NCI-H2227 (cell line): Measurements from ENCODE around the gene MMP24.
A peak's percentile ranks its signal among the peaks of the same experiment; 100 is the strongest.

Experiments used
- DNase-seq: peaks from one replicate; lab custom pipeline; 2025; ENCODE audit not compliant: unreplicated experiment; lab: John Stamatoyannopoulos, UW

MMP24 gene

DNA sequence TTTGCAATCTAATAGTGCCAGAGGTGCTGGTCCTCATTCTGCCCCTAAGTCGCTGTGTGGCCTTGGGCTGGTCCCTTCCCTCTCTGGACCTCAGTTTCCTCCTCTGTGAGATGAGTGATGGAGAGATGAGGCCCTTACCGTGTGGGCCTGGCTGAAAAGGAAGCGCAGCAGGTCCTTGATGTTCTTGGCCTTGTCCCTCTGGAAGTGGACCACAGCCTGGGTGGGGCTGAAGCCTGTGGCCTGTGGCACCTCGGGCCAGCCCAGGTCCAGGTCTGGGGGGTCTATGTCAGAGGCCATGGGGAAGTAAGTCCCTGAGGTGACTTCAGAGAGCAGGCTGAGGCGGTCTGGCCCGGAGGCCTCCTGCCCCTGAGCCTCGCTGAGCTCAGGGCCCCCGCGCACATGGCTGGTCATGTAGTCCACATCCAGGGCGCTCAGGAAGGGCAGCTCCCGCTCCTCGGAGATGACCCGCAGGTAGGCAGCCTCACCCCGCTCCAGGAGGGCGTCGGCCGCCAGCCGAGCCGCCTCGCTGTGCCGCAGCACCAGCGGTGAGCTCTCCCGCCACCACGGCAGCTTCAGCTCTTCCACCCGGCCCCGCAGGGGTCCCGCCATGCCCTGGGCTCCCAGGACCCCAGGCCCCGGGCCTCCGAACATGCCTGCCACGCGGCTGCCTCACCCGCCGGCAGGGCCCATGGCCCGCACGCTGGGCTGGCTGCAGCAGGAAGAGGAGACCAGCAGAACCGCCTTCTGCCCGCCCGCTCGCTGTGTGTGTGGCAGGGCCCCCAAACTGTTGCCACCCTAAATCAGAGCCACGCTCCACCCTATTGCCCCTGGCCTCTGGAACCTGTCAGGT lies 65.4 kb downstream of the MMP24 start, which contains the start of gene FAM83C:
Gene FAM83C (minus strand): TSS at position 772 of the 850 bp plus-strand sequence. CDS start 121 bp downstream, at position 651.
- DNase-seq, result no peak

DNA sequence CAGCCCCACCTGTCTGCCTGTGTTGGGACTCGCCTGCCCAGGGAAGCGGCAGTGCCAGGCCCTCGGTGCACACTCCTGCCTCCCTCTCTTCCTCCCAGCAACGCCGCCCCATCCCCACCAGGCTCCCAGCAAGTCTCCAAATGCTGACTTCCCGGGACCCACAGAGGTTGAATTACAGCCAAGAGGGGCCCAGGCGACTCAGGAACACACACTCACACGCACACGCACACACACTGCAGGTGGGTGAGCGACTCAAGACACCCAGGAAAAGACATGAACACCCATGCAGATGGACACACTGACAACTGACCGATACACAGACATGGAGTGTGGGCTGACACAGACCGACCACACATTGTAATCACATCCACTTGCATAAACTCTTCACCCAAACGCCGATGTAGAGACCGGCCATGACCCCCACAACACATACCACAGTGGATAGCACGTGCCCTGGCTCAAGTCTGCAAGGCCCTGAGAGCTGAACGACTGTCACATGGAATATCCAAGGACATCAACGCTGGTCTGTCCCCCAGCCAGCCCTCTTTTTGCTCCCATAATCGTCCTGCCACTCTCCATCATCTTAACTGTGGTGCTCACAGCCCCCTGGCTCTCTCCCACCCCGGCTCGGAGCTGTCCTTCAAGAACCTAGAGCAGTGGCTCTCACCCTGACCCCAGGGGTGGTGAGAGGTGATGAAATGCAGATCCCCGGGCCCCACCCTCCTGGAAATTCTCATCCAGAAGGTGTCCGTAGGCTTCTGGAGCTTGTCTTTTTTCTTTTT lies 66.2 kb downstream of the MMP24 start:
- DNase-seq, result no peak

DNA sequence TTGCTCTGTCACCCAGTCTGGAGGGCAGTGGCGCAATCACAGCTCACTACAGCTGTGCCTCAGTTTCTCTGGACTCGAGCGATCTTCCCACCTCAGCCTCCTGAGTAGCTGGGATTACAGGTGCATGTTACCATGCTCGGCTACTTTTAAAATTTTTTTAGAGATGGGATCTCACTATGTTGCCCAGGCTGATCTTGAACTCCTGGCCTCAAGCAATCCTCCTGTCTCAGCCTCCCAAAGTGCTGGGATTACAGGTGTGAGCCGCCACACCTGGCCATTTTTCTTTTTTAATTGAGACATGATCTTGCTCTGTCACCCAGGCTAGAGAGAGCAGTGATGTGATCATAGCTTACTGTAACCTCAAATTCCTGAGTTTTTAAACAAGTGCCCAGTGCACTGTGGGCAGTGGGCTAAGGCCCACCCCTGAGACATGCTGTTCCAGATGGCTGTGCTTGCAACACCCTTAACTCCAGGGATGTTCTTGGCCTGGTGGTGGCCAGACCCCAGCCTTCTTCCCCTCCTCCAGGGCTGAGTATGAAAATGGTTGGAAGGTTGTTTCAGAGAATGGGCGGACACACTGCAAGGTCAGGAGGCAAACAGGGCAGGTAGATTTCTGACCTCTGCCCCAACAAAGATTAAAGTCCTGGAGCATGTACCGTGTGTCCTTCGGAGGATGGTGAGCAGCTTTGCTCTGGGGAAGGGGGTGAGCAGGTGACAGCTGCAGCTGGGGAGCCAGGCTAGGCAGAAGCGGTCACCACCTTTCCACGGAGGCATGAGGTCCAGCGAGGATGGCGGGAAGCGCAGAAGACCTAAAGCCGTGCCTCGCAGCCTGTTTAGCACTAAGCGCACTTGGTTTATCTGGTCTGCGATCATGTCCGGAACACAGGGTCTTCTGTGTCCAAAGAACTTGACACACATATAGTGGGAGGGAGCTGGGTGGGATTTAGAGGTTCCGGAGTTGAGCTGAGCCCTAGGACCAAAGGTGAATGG lies 67.1 kb downstream of the MMP24 start:
- DNase-seq, result no peak

DNA sequence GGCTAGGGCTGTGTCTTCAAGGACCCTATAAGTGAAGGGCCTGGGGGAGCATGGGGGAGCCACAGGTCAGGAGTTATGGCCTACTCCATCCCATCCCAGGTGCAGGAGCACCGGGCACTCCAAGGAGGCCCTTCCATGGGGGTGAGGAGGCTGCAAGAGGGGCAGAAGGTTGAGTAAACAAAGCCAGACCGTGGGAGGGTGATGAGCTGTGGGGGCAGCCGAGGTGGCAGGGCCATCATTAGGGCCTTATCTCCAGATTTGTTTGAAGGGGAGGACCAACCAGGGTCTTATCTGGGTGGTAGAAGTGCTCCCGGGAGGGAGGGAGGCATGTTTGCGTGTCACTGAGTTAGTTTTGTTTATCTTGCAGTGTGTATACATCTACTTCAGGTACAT lies 67.8 kb downstream of the MMP24 start:
- no peak for DNase-seq

DNA sequence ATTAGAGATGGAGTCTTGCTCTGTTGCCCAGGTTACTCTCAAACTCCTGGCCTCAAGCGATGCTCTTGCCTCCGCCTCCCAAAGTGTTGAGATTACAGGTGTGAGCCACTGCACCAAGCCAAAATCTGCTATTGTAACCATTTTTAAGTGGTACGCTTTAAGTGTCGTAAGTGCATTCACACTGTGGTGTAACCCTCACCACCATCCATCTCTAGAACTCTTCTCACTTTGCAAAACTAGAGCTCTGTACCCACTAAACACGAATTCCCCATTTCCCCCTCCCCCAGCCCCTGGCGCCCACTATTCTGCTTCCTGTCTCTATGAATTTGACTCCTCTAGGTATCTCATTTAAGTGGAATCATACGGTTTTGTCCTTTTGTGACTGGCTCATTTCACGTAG lies 68.6 kb downstream of the MMP24 start:
- no peak for DNase-seq

DNA sequence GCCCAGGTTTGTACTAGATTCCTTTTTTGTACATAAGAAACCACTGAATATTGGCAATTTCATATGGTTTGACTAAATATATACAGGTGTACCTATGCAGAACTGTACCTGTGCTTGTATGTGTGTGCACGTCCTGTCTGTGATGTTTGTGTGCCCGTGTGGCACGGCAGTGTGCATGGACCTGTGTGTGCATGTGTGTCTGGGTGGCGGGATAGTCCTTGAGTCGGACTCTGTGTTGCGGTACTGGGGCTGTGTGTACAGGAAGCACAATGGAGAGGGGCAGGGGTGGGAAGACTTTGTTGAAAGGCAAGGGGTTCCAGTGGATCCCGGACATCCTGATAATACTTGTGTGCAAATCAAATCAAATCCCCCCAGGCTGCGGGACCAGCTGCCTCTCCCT lies 69.2 kb downstream of the MMP24 start:
- DNase-seq, result no peak

DNA sequence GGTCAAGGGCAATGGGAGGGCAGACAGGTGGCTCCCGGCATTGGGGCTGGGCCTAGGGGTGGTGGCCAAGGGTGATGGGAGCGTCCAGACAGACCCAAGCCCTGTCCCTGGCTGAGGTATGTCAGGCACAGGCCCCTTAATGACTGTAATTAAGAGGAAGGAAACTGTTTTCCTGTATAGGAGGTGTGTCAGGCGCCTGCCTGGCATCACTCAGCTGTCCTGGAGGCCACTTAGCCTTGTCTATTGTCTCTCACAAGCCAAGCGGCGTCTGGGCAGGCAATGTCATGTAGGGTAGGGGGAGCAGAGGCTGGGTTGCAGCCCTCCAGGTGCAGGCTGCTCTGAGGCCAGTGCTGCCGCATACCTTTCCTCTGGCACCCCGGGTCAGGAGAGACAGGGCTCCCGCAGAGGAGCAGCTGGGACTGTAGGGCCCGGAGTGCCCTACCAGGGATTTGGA lies 69.6 kb downstream of the MMP24 start:
- DNase-seq, result peak; percentile 40

DNA sequence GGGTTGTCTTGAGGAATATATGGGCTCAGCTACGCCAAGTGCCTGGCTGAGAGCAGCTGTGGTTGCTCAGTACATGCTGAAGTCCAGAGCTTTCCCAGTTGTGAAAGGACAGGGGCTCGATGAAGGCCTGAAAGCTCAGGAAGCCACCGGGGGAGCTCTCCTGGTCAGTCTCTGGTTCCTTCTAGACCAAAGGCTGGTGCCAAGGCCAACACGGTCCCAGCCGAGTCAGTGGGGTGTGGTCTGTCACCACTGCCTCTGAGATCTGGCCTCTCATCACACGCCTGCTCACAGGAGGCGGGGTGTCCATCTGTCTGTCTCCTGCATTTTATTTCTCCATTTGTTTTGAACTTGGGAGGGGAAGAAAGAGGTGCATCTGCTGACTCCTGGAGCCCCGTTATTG lies 70.7 kb downstream of the MMP24 start:
- no peak for DNase-seq

DNA sequence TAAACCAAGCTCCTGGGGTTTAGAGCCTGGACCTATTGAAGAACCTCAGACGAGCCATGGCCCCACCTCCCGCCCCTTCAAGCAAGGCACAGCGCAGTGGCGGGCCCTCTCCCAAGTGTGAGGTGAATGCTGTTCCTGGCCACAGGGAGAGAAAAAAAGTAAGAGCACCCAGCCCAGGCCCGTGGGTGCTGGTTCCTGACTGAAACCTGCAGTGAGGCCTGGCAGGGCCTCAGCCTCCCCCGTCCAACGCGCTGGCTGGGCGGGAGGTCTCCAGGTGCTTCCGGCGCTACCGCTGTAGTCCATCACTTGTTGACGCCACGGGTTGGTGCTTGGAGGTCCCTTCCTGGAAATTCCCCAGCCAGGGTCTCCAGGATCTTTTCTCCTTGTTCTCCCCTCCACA lies 71.2 kb downstream of the MMP24 start:
- DNase-seq, result no peak

DNA sequence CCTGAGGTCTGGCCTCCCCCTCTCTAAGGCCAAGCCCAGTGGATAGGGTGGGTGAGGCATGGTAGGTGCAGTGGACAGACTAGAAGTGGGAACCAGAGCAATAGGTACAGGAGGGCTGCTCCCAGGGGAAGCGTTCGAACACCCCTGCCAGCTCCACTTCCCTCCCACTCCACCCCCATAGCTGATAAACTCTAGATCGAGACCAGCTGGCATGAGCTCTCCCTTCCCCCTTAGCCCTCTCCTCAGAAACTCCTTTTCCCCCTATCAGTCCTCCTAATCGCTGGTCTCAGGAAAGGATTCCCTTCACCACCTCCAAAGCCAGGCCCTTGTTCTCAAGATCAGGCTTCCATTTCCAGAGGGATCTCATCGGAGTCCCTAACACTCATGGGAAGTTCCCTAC lies 71.8 kb downstream of the MMP24 start:
- no peak for DNase-seq

DNA sequence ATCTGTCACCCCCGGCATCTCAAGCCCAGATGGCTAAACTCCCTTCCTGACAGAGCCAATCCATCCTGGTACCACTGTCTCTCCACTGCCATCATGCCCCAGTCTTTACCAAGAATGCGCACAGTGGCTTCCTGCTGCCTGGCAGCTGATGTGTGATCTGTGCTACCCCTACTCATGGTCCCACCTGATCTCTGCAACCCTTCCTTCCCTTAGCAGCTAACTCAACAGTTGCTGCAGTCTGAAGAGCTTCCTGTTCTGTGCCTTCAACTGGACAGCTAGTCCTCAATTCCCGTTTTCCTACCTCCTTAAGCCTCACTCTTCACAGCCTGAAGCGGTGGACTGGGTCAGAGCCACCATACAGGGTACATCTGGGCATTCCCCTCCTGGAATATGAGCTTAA lies 73.3 kb downstream of the MMP24 start:
- DNase-seq, result no peak

DNA sequence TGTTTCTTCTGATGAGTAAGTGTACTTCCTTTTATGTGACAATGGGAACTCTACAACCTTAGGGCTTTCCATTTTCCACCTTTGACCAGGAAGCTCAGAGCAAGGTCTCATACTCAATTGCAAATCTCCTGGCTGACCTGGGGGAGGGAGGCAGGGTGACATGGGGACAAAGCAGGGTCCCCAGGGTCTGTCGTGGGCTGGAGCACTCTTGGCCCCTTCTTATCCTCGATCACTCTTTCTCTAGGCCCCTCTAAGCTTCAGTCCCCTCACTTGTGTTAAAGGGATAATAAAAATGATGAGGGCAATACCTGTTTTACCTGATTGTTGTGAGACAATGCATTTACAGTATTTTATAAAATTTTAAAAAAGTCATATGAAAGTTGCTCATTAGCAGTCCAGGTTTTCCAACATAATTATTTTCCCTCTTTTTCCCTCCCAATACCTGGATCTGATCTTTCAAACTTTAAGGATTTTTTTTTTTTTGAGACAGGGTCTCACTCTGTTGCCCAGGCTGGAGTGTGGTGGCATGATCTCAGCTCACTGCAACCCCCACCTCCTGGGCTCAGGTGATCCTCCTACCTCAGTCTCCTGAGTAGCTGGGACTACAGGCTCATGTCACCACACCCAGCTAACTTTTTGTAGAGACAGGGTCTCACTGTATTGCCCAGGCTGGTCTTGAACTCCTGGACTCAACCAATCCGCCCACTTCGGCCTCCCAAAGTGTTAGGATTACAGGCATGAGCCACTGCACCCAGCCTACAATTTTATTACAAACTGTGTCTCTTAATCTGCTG lies 74.2 kb downstream of the MMP24 start:
- no peak for DNase-seq

DNA sequence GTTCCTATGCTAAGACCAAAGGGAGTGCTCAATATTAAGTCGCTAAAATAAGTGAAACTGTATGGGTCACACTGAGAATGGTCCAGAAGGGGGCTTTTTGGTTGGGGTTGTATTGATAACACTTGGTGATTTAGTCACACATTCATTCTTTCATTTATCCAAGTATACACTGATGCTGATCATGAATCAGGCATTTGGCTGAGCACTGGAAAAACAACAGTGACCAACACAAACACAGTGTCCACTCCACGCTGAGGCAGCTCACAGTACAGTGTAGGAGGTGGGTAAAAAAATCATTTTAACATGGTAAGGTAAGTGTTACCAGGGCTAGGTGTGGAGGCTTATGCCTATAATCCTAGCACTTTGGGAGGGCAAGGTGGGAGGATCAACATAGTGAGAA lies 74.9 kb downstream of the MMP24 start:
- no peak for DNase-seq

DNA sequence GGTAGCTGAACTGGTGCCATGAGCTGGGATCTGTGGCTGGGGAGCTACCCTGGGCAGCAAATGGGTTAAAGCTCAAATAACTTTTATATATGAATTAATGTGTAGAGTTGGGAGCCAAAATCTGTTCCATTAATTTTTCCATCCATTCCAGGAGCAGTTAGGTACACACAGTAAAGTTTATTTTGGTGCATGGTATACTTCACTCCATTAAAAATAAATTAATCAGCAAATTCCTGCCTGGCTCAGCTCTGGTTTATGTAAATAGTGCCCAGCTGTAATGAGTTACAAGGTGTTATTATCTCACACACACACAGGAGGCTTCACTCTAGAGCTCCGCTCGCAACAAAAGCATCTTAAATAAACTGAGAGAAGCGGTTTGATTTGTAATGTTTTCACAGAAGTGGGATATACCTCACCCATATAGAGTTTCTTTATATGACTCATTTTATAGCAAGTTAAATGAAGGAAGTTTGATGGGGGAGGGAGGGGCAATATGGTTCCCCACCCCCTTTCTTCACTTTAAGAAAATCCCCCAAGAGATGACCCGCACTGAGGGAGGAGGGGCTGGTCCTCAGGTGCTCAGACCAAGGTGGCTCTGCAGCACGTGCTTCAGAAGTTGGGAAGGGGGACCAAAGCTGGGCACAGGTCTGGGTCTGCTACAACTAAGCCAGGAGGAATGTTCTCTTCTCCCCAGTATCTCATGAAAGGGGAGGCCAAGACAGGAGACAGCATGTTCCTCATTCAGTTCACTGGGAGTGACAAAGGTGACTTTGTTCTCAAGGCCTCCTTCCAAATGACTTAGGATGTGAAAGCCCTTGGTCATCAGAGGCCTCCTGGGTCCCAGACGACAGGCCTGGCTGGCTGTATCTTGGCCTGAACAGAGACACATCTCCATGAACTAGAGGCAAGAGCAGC lies 76.2 kb downstream of the MMP24 start:
- no peak for DNase-seq

DNA sequence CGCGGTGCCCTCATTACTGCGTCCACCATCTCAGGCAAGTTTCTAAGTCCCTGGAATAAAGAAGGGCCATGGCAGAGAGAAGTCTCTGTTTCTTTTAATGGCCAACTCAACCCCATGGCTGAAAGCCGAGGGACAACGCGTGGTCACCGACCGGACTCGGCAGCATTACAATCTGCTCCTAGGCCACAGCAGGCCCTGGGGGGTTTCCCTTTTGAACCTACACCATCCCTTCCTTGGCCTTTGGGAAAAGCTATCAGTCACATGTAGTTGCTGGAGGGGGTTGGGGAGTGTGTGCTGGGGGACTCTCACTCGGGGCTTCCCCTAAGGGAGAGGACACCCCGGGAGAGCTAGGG lies 76.9 kb downstream of the MMP24 start:
- no peak for DNase-seq

DNA sequence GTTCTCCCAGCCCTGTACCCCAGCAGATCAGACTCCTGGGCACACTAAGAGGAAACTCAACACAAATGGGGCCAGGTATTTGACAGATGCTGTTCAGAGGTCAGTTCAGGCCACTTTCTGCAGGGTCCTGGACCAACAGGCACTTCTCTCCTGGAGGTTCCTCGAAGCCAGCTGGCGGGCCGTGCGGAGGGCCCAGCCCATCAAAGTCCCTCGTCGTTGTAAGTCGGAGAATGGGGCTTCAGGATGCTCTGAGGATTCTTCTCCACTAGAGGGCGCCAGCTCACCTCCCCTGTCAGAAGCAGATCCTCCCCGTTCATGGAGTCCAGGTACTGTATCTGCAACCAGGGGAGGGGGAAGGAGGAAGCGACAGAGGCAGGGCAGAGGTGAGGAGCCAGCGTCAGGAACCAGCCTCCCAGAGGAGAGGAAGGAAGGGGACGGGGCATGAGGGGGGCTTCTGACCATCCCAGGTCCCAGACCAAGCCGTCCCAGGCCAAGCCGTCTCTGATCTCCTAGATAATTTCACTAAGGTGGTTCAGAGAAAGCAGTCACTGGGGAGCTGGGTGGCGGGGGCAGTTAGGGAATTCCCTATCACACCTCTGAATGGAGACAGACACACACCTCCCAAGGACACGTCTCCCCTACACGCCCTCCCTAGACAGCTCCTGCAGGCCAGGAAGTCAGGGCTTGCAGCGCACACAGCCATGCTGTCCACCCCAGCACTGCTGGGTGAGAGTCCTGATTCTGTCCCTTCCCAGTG lies 77.4 kb downstream of the MMP24 start:
- peak; percentile 91 for DNase-seq

DNA sequence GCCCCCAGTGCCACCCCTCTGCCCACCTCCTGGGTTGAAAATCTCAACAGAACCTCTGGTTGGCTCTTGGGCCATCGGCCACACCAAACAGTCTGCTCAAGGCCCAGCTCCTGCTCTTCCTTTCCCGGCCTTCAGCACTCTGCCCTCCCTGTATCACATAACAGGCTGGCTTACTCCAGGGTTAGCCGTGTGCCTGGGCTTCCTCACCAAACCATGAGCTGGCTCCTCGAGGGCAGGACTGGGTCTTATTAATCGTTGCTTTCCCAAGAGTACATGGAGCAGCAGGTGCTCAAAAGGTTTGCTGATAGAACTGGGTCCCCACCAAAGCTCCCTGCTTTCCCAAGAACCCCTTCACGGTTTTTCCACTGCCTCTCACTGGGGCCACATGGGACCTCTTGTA lies 78.5 kb downstream of the MMP24 start:
- DNase-seq, result no peak
